CD4-positive, alpha-beta T cell (primary cell): ENCODE results near the gene HMGB2. TPM values are rescaled to one million over a fixed set of nuclear protein-coding genes. Genes with fewer than 3 reads are reported as not detected.

ENCODE experiments used
- ATAC-seq: fragments of 200-7000 bp; cut with Tn5 transposase; one replicate; pipeline ENCODE4 v1.10.0; 2022; ENCODE audit warnings: mild to moderate bottlenecking; ENCODE audit not compliant: poor library complexity
- CTCF ChIA-PET: fragments of 350-600 bp; sonication (Branson Sonifier 250); formaldehyde crosslinking; loops from one replicate; lab custom pipeline; 2021; ENCODE audit warnings: antibody characterized with exemption, inconsistent platforms; lab: Charles Lee
- POLR2A ChIA-PET: fragments of 350-600 bp; sonication (Branson Sonifier 250); formaldehyde crosslinking; loops from one replicate; lab custom pipeline; 2021; ENCODE audit warnings: antibody characterized with exemption, inconsistent platforms; lab: Charles Lee
- DNase-seq, 14 experiments: peaks; one replicate each; pipeline ENCODE4 v3.0.0-alpha.2; 2013 to 2020; ENCODE audit warnings: mixed read lengths in 2 of 14
- H3K27ac ChIP-seq, 2 donors: one replicate each; pipeline versions ENCODE4 v1.5.1 to v1.7.0; 2013; ENCODE audit warnings: low read length in 2 of 2, low read depth in 1 of 2, mild to moderate bottlenecking in 1 of 2
- H3K27me3 ChIP-seq, 2 experiments: 1 replicate in 1 of 2; 2 replicates in 1 of 2; pipeline versions ENCODE4 v1.6.1 to v1.7.0; 2013; ENCODE audit warnings: low read length in 2 of 2, control low read depth in 1 of 2, mild to moderate bottlenecking in 1 of 2, moderate library complexity in 1 of 2; ENCODE audit not compliant: insufficient read depth in 2 of 2, control insufficient read depth in 1 of 2
- H3K36me3 ChIP-seq: one replicate; pipeline ENCODE4 v1.6.1; 2013; ENCODE audit warnings: low read length, control low read depth; ENCODE audit not compliant: insufficient read depth
- H3K4me1 ChIP-seq: one replicate; pipeline ENCODE4 v1.6.1; 2013; ENCODE audit warnings: low read length, control low read depth; ENCODE audit not compliant: insufficient read depth
- H3K4me3 ChIP-seq: one replicate; pipeline ENCODE4 v1.5.1; 2013; ENCODE audit warnings: mild to moderate bottlenecking, low read length, moderate library complexity
- H3K9me3 ChIP-seq, 2 experiments: 1 replicate in 1 of 2; 2 replicates in 1 of 2; pipeline versions ENCODE4 v1.6.1 to v1.7.0; 2013; ENCODE audit warnings: low read length in 2 of 2, mild to moderate bottlenecking in 2 of 2, control low read depth in 1 of 2, moderate library complexity in 1 of 2; ENCODE audit not compliant: control insufficient read depth in 1 of 2, insufficient read depth in 1 of 2
- H3K27ac Mint-ChIP-seq: one replicate; pipeline ENCODE4 v1.8.0; 2020; ENCODE audit warnings: mixed read lengths
- H3K27me3 Mint-ChIP-seq: one replicate; pipeline ENCODE4 v1.8.0; 2021; ENCODE audit warnings: mixed read lengths
- H3K36me3 Mint-ChIP-seq: one replicate; pipeline ENCODE4 v1.8.0; 2021; ENCODE audit warnings: low read depth, mixed read lengths
- H3K4me1 Mint-ChIP-seq: one replicate; pipeline ENCODE4 v1.8.0; 2021; ENCODE audit warnings: low read depth, mixed read lengths
- H3K4me3 Mint-ChIP-seq: one replicate; pipeline ENCODE4 v1.8.0; 2020; ENCODE audit warnings: mild to moderate bottlenecking, mixed read lengths
- H3K9me3 Mint-ChIP-seq: one replicate; pipeline ENCODE4 v1.8.0; 2020; ENCODE audit warnings: mixed read lengths
- intact Hi-C, 2 experiments: fragments of 100-400 bp; cut with DNase I in 1 of 2; cut with micrococcal nuclease in 1 of 2; formaldehyde crosslinking; loops; one replicate each; pipeline versions ENCODE4 v1.15.1 to v1.9.0; 2023 to 2025; cut with DNase I, micrococcal nuclease
- total RNA-seq, 174 experiments: library from RNA in 2 of 174; stranded (reverse) in 2 of 174; gene quantifications; one replicate each; pipeline ENCODE4 v1.2.3 and lab custom pipeline; 2021 to 2026
- TF ChIP-seq, protein P1 (sequence below): fragments of 200-600 bp; IDR thresholded peaks from one replicate; pipeline ENCODE4 v1.8.0; 2022; ENCODE audit warnings: antibody characterized with exemption, mild to moderate bottlenecking

HMGB2 gene
- total RNA-seq, 2 experiments from 2014 or later = 228 to 232 TPM

GRCh38 chr4:173281406-173282255 is 52.5 kb downstream of the HMGB2 start:
- TF ChIP-seq, protein P1, sequence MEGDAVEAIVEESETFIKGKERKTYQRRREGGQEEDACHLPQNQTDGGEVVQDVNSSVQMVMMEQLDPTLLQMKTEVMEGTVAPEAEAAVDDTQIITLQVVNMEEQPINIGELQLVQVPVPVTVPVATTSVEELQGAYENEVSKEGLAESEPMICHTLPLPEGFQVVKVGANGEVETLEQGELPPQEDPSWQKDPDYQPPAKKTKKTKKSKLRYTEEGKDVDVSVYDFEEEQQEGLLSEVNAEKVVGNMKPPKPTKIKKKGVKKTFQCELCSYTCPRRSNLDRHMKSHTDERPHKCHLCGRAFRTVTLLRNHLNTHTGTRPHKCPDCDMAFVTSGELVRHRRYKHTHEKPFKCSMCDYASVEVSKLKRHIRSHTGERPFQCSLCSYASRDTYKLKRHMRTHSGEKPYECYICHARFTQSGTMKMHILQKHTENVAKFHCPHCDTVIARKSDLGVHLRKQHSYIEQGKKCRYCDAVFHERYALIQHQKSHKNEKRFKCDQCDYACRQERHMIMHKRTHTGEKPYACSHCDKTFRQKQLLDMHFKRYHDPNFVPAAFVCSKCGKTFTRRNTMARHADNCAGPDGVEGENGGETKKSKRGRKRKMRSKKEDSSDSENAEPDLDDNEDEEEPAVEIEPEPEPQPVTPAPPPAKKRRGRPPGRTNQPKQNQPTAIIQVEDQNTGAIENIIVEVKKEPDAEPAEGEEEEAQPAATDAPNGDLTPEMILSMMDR = no peak
- Mint-ChIP-seq H3K9me3 (no peaks in the 10 kb centered on the region), H3K4me3 (no peak overlapping the region), H3K27ac (no peak overlapping the region), H3K36me3 (peaks cover 83% of the 10 kb centered on the region), H3K27me3 (no peaks in the 10 kb centered on the region), H3K4me1 (no peaks in the 10 kb centered on the region)
- CTCF ChIA-PET = interaction anchor here (1.2 kb wide), 1 partner anchor 268 kb away, joined by 3 read pairs; no protein-coding TSS in a partner anchor
- POLR2A ChIA-PET = interaction anchor here (0.6 kb wide), 1 partner anchor 24 kb away, joined by 3 read pairs; no protein-coding TSS in a partner anchor
- Histone ChIP-seq H3K4me1 (no peaks in the 10 kb centered on the region), H3K9me3 (peaks cover 4 to 16% of the 10 kb centered on the region in 2 experiments), H3K4me3 (no peak overlapping the region), H3K27me3 (no peaks in the 10 kb centered on the region), H3K36me3 (no peaks in the 10 kb centered on the region), H3K27ac (no peak overlapping the region)
- ATAC-seq (no peak), DNase-seq (no peak)
- intact Hi-C loops = no loop called here

Other genes with a start within 250 kb of the HMGB2 start
- gene GALNT7, start 165.5 kb downstream of the HMGB2 start, total RNA-seq = 1 to 10 TPM; 4.6 to 4.8 TPM
- gene SAP30, start 36.6 kb upstream of the HMGB2 start, total RNA-seq = 1 to 10 TPM; 2.5 to 3.9 TPM
- not detected for gene SCRG1, start 64.8 kb upstream of the HMGB2 start, total RNA-seq
- gene HAND2, start 195.9 kb upstream of the HMGB2 start, total RNA-seq = not detected